GM18873 (cell line): ENCODE measurements around the gene CIDEA.

ENCODE experiments used
- ATAC-seq: cut with Tn5 transposase; IDR thresholded peaks from one replicate; pipeline ENCODE4 v1.9.1; 2021; ENCODE audit warnings: mild to moderate bottlenecking, moderate library complexity, moderate number of reproducible peaks; ENCODE audit not compliant: unreplicated experiment, low FRiP score

The CIDEA gene

DNA sequence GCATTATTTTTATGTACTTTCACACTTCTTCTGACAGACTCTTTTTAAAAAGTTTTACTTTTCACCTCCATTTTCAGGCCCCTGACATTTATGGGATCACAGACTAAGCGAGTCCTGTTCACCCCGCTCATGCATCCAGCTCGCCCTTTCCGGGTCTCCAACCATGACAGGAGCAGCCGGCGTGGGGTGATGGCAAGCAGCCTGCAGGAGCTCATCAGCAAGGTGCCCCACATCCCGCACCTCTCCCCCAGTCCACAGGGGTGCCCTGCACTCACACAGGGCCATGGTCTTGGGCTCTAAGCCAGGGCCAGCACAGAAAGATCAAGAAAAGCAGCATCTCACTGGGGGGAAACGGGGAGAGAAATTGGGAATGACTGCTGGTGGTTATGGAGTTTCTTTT is 8.6 kb downstream of the CIDEA start:
- no peak for ATAC-seq

DNA sequence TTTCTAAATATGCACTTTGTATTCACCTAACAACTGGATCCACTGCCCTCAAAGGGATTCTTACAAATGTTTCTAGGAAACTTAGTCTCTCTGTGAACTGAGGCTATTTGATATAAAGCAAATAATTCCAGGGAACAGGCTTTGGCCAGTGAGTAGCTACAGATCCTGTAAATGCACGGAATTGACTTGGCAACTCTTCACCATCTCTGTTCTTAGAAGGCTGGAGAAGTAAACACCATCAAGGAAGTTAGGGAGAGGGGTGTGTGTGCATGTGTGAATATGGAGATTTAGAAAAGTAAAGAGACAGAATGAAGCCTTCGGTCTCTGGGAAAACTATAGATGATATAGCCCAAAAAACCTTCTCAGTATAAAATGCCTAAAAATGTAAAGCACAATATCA is 10.7 kb downstream of the CIDEA start:
- no peak for ATAC-seq

DNA sequence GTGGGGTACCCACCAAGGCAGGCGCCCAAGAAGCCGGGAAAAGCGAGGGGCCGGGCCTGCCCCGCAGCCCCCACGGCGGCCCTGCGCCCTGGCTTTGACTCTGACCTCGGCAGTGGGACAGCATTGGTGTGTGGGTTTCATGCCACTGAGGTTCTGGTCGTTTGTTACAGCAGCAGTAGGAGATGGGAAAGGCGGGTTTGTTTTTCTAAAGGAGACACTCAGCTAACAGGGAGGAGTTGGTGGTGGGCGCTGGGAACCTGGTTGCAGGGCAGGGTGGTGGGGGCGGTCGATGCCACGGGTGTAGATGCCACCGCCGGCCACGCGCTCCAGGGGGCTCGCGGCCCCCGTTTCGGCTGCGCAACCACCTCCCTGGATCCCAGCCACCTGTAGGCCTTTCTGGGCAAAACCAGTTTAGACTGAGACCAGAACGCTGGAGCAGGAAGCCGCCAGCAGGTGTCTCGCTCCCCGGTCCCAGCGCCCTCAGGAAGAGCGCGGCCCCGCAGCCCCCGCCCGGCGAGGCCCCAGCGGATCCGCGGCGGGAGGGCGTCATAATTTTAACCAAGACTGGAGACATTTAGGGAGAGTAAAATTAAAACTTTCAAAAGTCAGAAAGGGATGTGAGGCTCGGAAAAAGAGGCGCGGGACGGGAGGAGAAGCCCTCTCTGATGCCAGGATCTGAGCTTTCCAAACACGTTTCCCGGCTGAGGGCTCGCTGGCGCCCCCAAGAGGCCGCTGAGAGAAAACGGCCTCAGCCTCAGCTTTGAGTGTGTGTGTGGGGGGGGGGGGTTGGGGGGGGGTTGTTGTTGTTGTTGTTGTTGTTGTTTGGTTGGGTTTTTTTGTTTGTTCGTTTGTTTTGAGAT is 17.4 kb downstream of the CIDEA start:
- ATAC-seq, result no peak

DNA sequence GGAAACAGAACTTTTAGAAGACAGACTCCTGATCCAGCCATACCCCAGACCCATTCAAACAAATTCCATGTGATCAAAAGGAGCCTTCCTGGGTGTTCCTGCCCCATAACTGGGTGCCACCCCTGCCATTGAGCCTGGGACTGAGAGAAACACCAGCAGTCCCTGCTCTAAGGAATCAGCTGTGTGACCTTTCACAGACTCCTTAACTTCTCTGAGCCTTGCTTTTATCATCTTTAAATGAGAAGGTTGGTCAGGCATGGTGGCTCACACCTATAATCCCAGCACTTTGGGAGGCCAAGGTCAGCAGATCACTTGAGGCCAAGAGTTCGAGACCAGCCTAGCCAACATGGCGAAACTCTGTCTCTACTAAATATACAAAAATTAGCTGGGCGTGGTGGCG is 20.6 kb downstream of the CIDEA start:
- ATAC-seq, result no peak

DNA sequence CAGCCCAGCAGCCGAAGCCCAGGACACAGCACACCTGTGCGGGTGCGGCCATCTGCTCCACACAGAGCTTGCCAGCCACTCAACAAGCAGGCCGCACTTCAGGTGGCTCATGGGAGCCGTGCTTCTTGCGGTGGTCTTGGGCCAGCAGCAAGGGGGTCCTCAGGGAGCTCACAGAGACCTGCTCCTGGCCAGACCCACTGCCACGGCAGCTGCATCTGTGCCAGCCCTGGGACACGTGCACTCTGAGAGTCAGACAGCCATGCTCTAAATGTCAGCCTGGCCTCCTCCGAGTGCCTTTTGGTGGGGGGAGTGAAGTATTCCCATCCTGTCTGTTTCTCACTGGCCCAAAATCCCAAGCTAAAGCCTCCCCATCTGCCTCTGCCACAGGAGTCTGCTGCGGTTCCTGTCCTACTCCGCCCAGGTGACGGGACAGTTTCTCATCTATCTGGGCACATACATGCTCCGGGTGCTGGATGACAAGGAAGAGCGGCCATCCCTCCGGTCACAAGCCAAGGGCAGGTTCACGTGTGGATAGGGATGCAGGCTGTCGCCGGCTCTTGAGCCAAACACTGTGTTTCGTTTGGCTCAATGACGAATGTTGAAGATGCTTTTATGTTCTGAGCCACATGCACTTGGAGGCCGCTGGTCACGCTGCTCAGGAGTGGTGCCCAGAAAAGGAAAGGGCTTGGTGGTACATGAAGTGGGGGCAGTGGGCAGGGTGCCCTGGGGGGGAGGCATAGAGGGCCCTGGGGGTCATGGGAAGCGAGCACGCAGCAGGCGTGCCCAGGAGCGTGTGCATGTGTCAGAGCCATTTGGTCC is 22.8 kb downstream of the CIDEA start:
- no peak for ATAC-seq

DNA sequence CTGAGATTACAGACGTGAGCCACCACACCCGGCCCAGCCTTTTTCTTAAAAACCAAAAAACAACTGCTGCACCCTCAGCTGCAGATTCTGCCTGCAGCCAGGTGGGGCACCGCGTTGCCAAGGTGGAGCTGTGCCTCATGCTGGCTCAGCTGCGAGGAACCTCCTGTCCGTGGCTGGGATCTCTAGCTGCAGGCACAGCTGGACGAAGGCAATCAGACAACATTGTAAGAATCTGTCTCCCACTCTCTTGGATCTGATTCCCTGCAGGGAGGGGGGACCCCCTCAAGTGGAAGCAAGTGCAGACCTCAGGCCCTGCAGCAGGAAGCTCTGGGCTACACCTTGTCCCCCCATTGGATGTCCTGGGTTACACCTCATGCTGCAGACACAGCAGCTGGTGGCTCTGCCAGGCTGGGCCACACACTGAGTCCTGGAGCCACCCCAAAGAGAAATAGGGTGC is 24.1 kb downstream of the CIDEA start:
- ATAC-seq, result no peak

DNA sequence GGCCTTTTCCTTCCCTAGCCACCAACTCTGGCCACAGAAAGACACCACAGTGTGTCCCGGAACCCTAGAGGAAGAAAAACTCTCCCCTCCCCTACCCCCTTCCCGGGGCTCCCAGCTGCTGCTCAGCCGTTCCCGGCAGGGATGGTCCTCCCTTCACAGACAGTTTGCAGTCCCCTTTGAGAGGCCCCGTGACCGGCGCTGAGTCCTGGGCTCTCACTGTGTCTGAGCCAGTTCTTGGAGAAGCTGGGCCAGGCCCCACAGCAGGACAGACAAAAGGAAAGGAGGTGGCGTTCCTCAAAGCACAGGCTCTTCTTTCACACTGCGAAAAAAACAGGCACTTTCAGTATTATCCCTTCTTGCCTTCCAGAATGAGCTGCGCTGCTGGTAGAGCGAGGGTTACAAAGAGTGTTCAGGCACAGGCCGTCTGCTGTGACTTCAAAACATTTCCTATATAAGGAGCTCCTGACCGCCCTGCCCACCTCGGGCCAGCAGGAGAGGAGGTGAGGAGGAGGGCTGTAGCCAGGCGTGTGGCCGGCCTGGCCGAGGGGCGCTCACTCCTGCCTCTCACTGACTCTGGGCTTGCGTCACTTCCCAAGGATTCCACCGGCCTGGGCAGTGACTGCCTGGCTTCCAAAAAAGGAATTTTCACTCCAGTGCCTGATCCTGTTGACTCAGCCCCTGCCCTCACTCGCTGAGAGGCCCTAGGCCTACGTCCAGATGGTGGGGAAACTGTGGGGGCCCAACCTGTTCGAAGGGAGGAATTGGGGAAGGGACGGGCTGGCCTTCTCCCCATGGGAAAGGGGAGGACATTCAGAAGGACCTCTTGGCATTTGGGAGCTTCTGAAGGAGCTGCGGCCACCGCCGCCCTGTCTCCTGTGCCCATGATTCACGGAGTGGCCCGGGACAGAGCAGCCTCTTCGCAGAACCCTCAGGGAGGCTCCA is 24.9 kb downstream of the CIDEA start:
- no peak for ATAC-seq

DNA sequence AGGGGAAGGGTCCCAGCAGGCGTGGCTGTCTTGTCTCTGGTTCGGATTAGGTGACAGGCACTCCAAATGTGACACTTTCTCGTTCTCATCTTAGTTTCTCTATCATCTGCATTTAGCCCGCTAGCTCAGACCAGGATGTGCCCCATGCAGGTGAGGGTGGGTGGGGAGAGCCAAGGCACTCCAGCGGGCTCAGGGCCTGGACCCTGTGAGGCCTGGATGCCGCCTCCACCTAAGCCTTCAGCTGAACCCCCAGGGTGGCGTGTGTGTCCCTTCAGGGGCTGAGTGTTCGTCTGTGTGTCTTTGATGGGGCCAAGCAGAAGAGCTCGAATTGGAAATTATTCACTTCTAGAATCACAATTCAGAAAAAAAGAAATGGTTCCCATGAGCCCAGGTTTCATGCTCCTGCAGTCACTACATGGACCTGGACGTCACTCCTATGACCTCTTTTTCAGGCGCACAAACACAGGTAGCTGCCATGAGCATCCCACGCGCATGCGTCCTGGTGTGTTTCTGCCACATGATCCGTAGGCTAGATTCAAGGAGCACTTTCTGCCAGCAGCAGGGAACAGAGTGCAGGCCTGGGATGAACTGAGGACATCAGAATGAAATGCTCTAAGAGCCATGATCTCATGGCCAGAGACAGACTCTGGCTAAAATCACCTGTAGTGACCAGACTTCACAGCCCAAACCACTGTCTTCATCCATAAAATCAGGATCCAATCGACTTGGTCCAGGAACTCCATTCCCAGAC is 25.8 kb downstream of the CIDEA start:
- no peak for ATAC-seq

DNA sequence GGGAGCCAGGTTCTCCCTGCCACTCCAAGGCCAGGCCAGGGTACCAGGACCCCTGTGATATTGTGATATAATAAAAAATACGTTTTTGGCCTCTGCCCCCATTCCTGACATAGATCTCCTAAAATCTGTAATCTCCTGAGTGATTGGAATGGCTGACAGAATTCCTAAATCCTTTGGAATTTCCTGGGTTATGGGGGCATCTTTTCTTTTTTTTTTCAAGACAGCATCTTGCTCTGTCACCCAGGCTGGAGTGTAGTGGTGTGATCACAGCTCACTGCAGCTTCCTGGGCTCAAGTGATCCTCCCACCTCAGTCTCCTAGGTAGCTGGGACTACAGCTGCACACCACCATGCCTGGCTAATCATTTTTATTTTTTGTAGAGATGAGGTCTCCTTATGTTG is 27.7 kb downstream of the CIDEA start:
- no peak for ATAC-seq

DNA sequence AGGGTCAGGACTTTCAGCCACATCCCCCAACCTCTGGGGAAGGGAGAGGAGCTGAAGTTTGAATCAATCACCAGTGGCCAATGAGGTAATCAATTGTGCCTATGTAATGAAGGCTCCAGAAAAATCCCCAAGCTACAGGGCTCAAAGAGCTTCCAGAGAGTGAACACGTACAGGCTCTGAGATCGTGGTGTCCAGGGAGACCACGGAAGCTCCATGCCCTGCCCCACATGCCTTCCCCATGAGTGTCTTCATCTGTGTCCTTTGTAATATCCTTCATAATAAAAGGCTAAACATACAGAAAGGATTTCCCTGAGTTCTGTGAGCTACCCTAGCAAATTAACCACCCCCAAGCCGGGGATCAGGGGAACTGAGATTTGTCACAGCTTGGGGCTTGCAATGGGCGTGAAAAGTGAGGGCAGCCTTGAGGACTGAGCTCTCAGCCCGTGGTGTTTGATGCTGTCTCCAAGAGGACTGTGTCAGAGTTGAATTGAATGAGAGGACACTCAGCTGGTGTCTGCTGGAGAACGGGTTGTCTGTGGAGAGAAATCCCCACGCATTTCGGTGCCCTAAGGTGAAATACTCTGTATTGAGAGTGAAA is 28.4 kb downstream of the CIDEA start:
- ATAC-seq, result no peak

DNA sequence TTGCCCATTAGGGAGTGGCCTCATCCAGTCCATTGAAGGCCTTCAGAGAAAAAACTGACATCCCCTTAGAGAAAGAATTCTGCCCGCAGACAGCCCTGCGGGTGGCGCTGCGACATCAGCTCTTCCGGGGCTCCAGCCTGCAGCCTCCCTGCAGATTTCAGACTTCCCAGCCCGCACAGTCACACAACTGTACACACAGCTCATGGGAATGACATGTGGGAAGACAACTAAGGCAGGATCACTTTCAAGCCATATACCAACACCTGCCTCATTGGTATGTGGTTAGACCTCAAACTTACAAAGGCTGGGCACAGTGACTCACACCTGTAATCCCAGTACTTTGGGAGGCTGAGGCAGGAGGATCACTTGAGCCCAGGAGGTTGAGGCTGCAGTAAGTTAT is 29.1 kb downstream of the CIDEA start:
- ATAC-seq, result no peak

DNA sequence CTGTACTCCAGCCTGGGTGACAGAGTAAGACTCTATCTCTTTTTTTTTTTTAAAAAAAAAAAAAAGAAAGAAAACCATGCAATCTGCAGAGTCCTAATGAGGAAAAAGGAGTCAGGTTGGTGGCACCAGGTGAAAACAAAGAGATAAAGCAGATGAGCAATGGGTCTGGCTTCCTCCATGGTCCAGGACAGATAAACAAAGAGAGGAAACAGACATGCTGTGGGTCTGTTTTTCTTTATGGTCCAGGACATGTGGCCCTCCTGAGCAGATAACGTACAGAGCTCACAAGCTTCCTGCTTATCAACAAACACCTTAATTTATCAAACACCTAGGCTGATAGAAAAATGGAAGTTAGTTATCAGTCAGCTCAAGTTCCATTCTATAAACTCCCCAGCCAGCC is 29.5 kb downstream of the CIDEA start:
- no peak for ATAC-seq

DNA sequence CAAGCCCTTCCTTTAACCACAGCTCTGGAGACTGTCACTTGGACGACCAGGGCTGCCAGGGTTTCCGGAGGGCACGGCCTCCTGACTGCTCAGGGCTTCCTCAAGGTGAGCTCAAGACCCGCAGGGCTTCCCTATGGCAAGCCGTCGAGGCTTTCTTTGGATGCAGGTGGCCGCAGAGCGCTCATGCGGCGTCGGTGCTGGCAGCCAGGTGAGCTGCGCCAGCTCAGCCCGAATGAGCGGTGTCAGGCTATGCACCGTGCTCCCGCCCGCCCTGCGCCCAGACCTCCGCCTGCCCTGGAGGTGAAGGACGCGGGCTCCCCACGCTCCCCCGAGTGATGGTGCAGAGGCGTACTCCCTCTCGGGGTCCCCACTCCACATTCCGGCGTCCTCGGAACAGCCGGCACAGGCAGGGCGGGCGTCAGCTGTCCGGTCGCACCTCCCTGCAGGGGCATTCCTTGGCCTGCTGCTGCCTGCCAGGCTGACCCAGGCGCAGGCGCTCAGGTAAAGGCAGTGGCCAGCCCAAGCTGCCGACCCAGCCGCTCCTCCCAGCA is 33.0 kb downstream of the CIDEA start:
- no peak for ATAC-seq

DNA sequence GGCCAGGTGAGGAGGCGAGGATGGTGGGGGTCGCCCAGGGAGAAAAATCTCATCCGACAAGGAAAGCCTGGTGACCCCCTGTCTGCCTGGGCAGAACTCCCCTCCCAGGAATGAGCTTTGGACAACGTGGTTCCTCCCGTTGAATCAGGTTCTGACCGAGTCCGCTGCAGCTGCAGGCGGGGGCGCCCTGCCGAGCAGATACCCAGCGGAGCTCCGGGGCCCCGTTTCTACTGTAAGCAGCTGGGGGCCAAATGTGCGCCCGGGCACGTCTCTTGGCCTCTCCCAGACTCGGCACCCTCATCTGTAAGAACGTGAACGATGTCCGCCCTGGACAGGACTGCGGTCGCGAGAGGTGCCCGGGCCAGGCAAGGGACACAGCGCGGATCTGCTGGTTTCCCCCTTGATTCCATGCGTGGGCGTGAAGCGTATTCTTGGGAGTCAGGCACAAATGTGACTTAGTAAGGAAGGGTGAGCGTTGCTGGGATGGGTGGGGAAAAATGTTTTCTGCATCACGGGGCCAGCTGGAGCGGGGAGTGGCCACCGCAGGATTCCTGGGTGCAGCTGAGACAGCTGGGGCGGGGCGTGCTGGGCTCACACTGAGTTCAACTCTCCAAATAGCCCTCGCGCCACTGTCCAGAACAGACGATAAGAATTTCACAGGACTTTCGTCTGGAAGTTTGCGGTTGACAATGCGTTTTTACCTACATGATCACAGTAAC is 33.7 kb downstream of the CIDEA start:
- ATAC-seq, result no peak

DNA sequence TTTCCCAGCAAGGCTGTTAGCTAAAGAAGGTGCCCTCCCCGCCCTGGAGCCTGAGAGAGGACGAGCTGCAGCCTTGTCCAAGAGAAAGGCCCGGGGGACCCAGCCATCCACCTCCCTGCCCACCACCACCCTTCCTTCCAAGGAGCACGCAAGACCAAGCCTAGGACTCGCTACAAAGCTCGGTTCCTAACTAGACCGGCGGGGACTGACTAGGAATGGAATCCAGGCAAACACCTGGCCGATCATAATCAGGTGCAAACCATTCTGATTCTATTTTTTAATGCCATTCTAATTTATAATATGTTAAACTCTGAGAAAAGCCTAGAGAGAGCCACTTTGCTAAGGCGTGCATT is 34.2 kb downstream of the CIDEA start:
- no peak for ATAC-seq

DNA sequence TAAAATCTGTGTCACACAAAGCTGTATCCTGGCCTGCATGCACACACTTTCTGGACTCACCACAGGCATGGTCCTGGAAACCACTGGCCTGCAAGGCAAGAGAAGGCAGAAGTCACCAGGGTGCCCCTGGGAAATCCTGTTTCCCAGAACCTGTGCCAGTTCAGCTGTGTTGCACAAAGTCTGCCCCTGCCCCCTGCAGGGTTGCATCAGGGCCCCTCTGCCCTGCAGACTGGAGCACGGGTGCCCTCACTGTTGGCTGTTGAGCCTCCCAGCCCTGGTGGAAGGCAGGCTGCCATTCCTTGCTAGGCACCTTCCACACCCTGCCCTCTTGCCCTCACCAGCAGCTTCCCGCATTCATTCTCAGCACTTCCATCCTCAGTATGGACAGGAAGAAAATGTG is 35.9 kb downstream of the CIDEA start:
- no peak for ATAC-seq

DNA sequence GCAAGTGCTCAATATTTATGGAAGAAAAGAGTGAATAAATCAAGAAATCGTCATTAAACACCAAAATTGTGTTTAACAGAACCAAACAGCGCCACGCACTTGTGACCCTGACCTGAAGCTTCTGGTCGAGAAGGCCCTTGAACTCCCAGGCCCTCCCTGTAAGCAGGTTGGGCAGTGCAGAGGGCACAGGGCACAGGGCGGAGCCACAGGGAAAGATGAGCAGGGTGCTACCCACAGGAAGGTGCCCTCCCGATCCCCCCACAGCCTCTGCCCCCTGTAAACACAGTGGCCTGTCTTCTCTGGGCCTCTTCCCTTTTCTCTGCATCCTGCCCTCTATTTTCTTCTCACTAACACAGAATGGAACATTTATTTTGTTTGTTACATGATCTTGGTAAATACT is 37.0 kb downstream of the CIDEA start:
- ATAC-seq, result no peak

DNA sequence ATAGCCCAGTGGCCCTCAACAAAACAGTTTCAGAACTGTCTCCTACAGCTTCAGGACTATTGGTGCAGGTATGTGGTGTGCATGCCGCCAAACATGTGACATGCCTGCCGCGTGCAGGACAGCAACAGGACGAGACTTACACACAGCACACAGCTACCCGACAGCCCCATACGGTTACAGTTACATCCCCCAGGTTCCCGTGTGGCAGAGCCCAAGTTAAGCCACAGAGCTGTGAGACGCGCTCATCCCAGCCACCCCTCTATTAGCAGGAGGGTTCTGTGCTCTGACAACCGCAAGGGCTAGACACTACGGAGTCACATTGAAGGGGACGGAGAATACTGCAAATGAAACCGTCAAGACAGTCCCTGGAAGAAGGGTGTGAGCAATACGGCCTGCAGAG is 37.5 kb downstream of the CIDEA start:
- ATAC-seq, result no peak

DNA sequence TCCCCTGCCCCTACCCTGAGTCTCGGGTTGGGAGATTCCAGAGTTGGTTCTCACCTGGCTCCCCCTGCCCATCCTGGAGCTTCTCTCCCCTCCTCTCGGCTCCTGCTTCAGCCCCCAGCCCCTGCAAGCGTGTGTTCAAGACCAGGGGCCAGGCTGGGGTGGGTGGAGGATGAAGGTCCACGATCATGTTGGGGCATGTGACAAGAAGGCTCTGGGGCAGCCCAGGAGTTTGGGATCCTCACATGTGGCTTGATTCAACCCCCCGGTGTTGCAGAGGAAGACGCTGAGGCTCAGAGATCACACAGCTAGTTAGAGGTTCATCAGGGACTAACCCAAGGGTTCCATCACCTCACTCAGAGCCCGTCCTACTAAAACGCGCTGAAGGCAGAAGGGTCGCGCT is 39.7 kb downstream of the CIDEA start:
- no peak for ATAC-seq
